K562 (cell line): ENCODE data around the gene SNAPC2. TPM values are rescaled to one million over a fixed set of nuclear protein-coding genes. Genes with fewer than 3 reads are reported as not detected.
A peak's percentile ranks its signal among the peaks of the same experiment; 100 is the strongest.

ENCODE experiments used
- ATF2 ChIP-seq: sonication (generic); formaldehyde crosslinking; IDR thresholded peaks from 2 replicates; pipeline ENCODE4 v1.8.1; 2022; ENCODE audit warnings: missing genetic modification reagents
- CBFB ChIP-seq: sonication (generic); formaldehyde crosslinking; IDR thresholded peaks from 2 replicates; pipeline ENCODE4 v1.4.0; 2020; ENCODE audit warnings: mild to moderate bottlenecking, missing genetic modification reagents
- ELF4 ChIP-seq: fragments of 450-650 bp; formaldehyde crosslinking; IDR thresholded peaks from 2 replicates; pipeline ENCODE4 v1.4.0; 2022; ENCODE audit warnings: missing genetic modification characterization
- HCFC1 ChIP-seq: IDR thresholded peaks from 2 replicates; pipeline ENCODE4 v1.6.1; 2012; ENCODE audit warnings: low read depth, low read length, improper control_type of control experiment
- KAT7 ChIP-seq: sonication (generic); formaldehyde crosslinking; IDR thresholded peaks from 2 replicates; pipeline ENCODE4 v1.8.0; 2022; ENCODE audit warnings: missing genetic modification reagents, mild to moderate bottlenecking, borderline replicate concordance
- MBD2 ChIP-seq: sonication (generic); IDR thresholded peaks from 2 replicates; pipeline ENCODE4 v1.6.1; 2016; ENCODE audit warnings: low read depth, borderline replicate concordance
- PHB ChIP-seq: fragments of 250-450 bp; sonication (Bioruptor Pico); IDR thresholded peaks from 2 replicates; pipeline ENCODE4 v1.5.0; 2021
- RBM25 ChIP-seq: fragments of 200-400 bp; formaldehyde crosslinking; IDR thresholded peaks from 2 replicates; pipeline ENCODE4 v1.6.1; 2018; ENCODE audit warnings: low read length, low read depth, moderate library complexity; ENCODE audit not compliant: severe bottlenecking
- RFX1 ChIP-seq: fragments of 450-650 bp; IDR thresholded peaks from 2 replicates; pipeline ENCODE4 v1.6.1; 2016; ENCODE audit warnings: mild to moderate bottlenecking, moderate library complexity
- RFX5 ChIP-seq: IDR thresholded peaks from 2 replicates; pipeline ENCODE4 v1.6.1; 2011; ENCODE audit warnings: low read depth, mild to moderate bottlenecking, improper control_type of control experiment, low read length
- RFX7 ChIP-seq: fragments of 250-450 bp; sonication (Bioruptor Pico); IDR thresholded peaks from 2 replicates; pipeline ENCODE4 v1.5.1; 2021; ENCODE audit warnings: mild to moderate bottlenecking
- SMARCA4 ChIP-seq: fragments of 450-650 bp; IDR thresholded peaks from 2 replicates; pipeline ENCODE4 v1.6.1; 2016
- SUPT5H ChIP-seq: fragments of 450-650 bp; IDR thresholded peaks from 2 replicates; pipeline ENCODE4 v1.6.1; 2016
- TOE1 ChIP-seq, 2 experiments: fragments of 450-650 bp in 1 of 2; sonication (generic) in 1 of 2; formaldehyde crosslinking in 1 of 2; IDR thresholded peaks; 2 replicates each; pipeline versions ENCODE4 v1.7.1 to v1.8.0; 2016 to 2022; ENCODE audit warnings: borderline replicate concordance in 2 of 2, mild to moderate bottlenecking in 2 of 2, antibody characterized with exemption in 1 of 2, inconsistent platforms in 1 of 2, low read depth in 1 of 2, missing genetic modification reagents in 1 of 2, moderate library complexity in 1 of 2
- XRCC3 ChIP-seq: fragments of 450-650 bp; IDR thresholded peaks from 2 replicates; pipeline ENCODE4 v1.6.1; 2017; ENCODE audit warnings: mild to moderate bottlenecking, moderate library complexity
- polyA plus RNA-seq, 8 experiments: library from polyadenylated mRNA; depleted of rRNA in 4 of 8; stranded (reverse) in 5 of 8; unstranded in 3 of 8; fragments of >200 nt; fragmentation: Nextera tagmentation in 2 of 8; fragmentation: Illumina TruSeq in 1 of 8; extraction: Ambion mirVana in 2 of 8; extraction: Trizol in 1 of 8; gene quantifications; 2 replicates each; pipeline versions ENCODE4 v1.2.1 to v1.2.3, GENCODE V29; 2011 to 2014; ENCODE audit warnings: inconsistent platforms in 1 of 8, missing spikeins in 1 of 8
- total RNA-seq, 7 experiments: library from RNA; depleted of rRNA in 6 of 7; stranded (reverse); fragments of >200 nt in 6 of 7; fragmentation: Illumina TruSeq in 2 of 7; extraction: Trizol in 2 of 7; gene quantifications; 2 replicates each; pipeline versions ENCODE4 v1.2.1 to v1.2.3, GENCODE V29; 2011 to 2021; ENCODE audit warnings: low replicate concordance in 1 of 7
- TF ChIP-seq, protein P1 (sequence below): fragments of 450-650 bp; IDR thresholded peaks from 2 replicates; pipeline ENCODE4 v1.6.1; 2016; ENCODE audit warnings: mild to moderate bottlenecking, moderate library complexity

Gene SNAPC2
- total and polyA plus RNA-seq, 9 of the 15 experiments (the other 6 are each of a cell fraction or from before 2014, with no cell fraction given), result 0.59 to 45.1 (median 15.3) TPM

- TF ChIP-seq, protein P1, sequence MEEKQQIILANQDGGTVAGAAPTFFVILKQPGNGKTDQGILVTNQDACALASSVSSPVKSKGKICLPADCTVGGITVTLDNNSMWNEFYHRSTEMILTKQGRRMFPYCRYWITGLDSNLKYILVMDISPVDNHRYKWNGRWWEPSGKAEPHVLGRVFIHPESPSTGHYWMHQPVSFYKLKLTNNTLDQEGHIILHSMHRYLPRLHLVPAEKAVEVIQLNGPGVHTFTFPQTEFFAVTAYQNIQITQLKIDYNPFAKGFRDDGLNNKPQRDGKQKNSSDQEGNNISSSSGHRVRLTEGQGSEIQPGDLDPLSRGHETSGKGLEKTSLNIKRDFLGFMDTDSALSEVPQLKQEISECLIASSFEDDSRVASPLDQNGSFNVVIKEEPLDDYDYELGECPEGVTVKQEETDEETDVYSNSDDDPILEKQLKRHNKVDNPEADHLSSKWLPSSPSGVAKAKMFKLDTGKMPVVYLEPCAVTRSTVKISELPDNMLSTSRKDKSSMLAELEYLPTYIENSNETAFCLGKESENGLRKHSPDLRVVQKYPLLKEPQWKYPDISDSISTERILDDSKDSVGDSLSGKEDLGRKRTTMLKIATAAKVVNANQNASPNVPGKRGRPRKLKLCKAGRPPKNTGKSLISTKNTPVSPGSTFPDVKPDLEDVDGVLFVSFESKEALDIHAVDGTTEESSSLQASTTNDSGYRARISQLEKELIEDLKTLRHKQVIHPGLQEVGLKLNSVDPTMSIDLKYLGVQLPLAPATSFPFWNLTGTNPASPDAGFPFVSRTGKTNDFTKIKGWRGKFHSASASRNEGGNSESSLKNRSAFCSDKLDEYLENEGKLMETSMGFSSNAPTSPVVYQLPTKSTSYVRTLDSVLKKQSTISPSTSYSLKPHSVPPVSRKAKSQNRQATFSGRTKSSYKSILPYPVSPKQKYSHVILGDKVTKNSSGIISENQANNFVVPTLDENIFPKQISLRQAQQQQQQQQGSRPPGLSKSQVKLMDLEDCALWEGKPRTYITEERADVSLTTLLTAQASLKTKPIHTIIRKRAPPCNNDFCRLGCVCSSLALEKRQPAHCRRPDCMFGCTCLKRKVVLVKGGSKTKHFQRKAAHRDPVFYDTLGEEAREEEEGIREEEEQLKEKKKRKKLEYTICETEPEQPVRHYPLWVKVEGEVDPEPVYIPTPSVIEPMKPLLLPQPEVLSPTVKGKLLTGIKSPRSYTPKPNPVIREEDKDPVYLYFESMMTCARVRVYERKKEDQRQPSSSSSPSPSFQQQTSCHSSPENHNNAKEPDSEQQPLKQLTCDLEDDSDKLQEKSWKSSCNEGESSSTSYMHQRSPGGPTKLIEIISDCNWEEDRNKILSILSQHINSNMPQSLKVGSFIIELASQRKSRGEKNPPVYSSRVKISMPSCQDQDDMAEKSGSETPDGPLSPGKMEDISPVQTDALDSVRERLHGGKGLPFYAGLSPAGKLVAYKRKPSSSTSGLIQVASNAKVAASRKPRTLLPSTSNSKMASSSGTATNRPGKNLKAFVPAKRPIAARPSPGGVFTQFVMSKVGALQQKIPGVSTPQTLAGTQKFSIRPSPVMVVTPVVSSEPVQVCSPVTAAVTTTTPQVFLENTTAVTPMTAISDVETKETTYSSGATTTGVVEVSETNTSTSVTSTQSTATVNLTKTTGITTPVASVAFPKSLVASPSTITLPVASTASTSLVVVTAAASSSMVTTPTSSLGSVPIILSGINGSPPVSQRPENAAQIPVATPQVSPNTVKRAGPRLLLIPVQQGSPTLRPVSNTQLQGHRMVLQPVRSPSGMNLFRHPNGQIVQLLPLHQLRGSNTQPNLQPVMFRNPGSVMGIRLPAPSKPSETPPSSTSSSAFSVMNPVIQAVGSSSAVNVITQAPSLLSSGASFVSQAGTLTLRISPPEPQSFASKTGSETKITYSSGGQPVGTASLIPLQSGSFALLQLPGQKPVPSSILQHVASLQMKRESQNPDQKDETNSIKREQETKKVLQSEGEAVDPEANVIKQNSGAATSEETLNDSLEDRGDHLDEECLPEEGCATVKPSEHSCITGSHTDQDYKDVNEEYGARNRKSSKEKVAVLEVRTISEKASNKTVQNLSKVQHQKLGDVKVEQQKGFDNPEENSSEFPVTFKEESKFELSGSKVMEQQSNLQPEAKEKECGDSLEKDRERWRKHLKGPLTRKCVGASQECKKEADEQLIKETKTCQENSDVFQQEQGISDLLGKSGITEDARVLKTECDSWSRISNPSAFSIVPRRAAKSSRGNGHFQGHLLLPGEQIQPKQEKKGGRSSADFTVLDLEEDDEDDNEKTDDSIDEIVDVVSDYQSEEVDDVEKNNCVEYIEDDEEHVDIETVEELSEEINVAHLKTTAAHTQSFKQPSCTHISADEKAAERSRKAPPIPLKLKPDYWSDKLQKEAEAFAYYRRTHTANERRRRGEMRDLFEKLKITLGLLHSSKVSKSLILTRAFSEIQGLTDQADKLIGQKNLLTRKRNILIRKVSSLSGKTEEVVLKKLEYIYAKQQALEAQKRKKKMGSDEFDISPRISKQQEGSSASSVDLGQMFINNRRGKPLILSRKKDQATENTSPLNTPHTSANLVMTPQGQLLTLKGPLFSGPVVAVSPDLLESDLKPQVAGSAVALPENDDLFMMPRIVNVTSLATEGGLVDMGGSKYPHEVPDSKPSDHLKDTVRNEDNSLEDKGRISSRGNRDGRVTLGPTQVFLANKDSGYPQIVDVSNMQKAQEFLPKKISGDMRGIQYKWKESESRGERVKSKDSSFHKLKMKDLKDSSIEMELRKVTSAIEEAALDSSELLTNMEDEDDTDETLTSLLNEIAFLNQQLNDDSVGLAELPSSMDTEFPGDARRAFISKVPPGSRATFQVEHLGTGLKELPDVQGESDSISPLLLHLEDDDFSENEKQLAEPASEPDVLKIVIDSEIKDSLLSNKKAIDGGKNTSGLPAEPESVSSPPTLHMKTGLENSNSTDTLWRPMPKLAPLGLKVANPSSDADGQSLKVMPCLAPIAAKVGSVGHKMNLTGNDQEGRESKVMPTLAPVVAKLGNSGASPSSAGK, result peak; percentile 29; the same call in 1 of the 2 replicates
- TF ChIP-seq SUPT5H (peak; percentile 63), TOE1 (IDR thresholded peaks at IDR 0.05; ENCODE audit: borderline replicate concordance) (no peak; the same call in 1 of the 2 replicates), TOE1 (CRISPR knock-in tag; IDR thresholded peaks at IDR 0.05; ENCODE audit: borderline replicate concordance, low read depth) (no peak), XRCC3 (no peak), PHB (CRISPR knock-in tag) (no peak), SMARCA4 (no peak), KAT7 (no peak; the same call in 1 of the 2 replicates), RBM25 (peak; percentile 94), HCFC1 (peak; percentile 68), ELF4 (no peak), RFX7 (CRISPR knock-in tag) (no peak), RFX1 (no peak), RFX5 (no peak), MBD2 (peak; percentile 14; the same call in 1 of the 2 replicates), CBFB (CRISPR knock-in tag) (no peak; the same call in 1 of the 2 replicates), ATF2 (CRISPR knock-in tag) (no peak)
Measured at GRCh38 chr19:7919610-7920518, at the start of gene SNAPC2 (continued).
